ENCODE data around the gene ZNF516.

DNA sequence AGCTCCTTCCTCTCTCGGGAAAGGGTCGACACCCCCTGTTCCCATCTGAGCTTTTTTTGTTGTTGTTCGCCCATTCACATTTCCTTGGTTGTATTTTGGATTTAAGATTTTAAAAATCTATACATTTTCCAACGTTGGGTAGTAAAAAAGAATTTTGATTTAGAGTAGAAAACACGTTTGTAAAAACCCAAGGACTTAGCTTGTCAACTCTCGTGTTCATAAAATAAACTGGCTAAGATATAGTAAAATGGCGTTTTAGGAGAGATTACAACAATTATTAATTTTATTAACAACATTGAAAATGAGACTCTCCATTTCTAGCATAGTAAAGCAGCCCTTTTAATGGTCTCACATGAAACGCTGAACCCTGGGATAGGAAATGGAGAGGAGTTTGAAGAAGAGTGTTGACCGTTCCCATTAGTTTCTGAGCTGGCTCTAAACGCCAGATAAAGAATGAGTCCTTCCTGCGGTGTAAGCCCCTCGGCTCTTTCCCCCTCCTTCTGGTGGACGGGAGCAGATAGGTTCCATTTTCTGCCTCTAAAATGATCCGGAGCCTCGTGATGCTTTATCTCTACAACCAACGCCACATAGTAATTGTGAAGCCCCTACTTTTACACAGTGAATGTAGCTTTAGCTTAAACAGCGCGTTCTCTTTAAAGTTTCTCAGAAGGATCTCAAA is 24.0 kb upstream of the ZNF516 start:
- no peak for TF ChIP-seq JUND (IDR thresholded peaks at IDR 0.05)
- TF ChIP-seq, protein P1, sequence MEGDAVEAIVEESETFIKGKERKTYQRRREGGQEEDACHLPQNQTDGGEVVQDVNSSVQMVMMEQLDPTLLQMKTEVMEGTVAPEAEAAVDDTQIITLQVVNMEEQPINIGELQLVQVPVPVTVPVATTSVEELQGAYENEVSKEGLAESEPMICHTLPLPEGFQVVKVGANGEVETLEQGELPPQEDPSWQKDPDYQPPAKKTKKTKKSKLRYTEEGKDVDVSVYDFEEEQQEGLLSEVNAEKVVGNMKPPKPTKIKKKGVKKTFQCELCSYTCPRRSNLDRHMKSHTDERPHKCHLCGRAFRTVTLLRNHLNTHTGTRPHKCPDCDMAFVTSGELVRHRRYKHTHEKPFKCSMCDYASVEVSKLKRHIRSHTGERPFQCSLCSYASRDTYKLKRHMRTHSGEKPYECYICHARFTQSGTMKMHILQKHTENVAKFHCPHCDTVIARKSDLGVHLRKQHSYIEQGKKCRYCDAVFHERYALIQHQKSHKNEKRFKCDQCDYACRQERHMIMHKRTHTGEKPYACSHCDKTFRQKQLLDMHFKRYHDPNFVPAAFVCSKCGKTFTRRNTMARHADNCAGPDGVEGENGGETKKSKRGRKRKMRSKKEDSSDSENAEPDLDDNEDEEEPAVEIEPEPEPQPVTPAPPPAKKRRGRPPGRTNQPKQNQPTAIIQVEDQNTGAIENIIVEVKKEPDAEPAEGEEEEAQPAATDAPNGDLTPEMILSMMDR (IDR thresholded peaks at IDR 0.05; ENCODE audit: low read depth, low read length, missing input control): no peak
- TF ChIP-seq, protein P2, sequence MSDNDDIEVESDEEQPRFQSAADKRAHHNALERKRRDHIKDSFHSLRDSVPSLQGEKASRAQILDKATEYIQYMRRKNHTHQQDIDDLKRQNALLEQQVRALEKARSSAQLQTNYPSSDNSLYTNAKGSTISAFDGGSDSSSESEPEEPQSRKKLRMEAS (IDR thresholded peaks at IDR 0.05): no peak
- TF ChIP-seq YY1 (IDR thresholded peaks at IDR 0.05): no peak
- TF ChIP-seq SP1 (IDR thresholded peaks at IDR 0.05): no peak
- TF ChIP-seq, protein P3, sequence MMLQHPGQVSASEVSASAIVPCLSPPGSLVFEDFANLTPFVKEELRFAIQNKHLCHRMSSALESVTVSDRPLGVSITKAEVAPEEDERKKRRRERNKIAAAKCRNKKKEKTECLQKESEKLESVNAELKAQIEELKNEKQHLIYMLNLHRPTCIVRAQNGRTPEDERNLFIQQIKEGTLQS (IDR thresholded peaks at IDR 0.05): no peak
- TF ChIP-seq RAD21 (IDR thresholded peaks at IDR 0.05): no peak
- no peak for TF ChIP-seq GABPA (IDR thresholded peaks at IDR 0.05 in 1 of 2, conservative IDR thresholded peaks at IDR 0.05 in 1 of 2)
- TF ChIP-seq NR2F2 (IDR thresholded peaks at IDR 0.05): no peak
- TF ChIP-seq TAF1 (conservative IDR thresholded peaks at IDR 0.05): no peak
- TF ChIP-seq, protein P4, sequence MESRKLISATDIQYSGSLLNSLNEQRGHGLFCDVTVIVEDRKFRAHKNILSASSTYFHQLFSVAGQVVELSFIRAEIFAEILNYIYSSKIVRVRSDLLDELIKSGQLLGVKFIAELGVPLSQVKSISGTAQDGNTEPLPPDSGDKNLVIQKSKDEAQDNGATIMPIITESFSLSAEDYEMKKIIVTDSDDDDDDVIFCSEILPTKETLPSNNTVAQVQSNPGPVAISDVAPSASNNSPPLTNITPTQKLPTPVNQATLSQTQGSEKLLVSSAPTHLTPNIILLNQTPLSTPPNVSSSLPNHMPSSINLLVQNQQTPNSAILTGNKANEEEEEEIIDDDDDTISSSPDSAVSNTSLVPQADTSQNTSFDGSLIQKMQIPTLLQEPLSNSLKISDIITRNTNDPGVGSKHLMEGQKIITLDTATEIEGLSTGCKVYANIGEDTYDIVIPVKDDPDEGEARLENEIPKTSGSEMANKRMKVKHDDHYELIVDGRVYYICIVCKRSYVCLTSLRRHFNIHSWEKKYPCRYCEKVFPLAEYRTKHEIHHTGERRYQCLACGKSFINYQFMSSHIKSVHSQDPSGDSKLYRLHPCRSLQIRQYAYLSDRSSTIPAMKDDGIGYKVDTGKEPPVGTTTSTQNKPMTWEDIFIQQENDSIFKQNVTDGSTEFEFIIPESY (IDR thresholded peaks at IDR 0.05): no peak

Measured in liver (tissue), 3 donors.